Activated CD4-positive, CD25-positive, alpha-beta regulatory T cell treated with anti-CD3 and anti-CD28 coated beads, Interleukin-2, amount 50 U/mL, for 16 hours (primary cell): ENCODE measurements around the gene MAGI1.
"Not testable (repeated sequence)": the region's sequence is repeated elsewhere in the genome, so short reads cannot be mapped to it uniquely, and the experiment has no call there.

ENCODE experiments used
- DNase-seq: peaks from one replicate; pipeline ENCODE4 v3.0.0-alpha.2; 2020; ENCODE audit warnings: low read depth, low spot score

MAGI1 gene

GRCh38 chr3:65907232-65908130 is 131.2 kb downstream of the MAGI1 start:
- no peak for DNase-seq

GRCh38 chr3:65905771-65906170 is 132.9 kb downstream of the MAGI1 start:
- DNase-seq: no peak

- no peak for DNase-seq
These were observed 134.7 kb downstream of the MAGI1 start for GRCh38 chr3:65904016-65904415.

GRCh38 chr3:65902304-65902793 is 136.4 kb downstream of the MAGI1 start:
- no peak for DNase-seq

- no peak for DNase-seq
These were observed 137.5 kb downstream of the MAGI1 start for GRCh38 chr3:65901226-65901625.

GRCh38 chr3:65899226-65899625 is 139.5 kb downstream of the MAGI1 start:
- no peak for DNase-seq

- no peak for DNase-seq
These were observed 141.0 kb downstream of the MAGI1 start for GRCh38 chr3:65897766-65898165.

- DNase-seq: no peak
These were observed 142.4 kb downstream of the MAGI1 start for GRCh38 chr3:65896321-65896720.

GRCh38 chr3:65894679-65895453 is 143.9 kb downstream of the MAGI1 start:
- DNase-seq: no peak

- DNase-seq: no peak
These were observed 144.6 kb downstream of the MAGI1 start for GRCh38 chr3:65894126-65894525.

GRCh38 chr3:65893631-65894030 is 145.1 kb downstream of the MAGI1 start:
- no peak for DNase-seq

GRCh38 chr3:65891477-65891876 is 147.2 kb downstream of the MAGI1 start:
- DNase-seq: not testable (repeated sequence)

GRCh38 chr3:65890328-65890727 is 148.4 kb downstream of the MAGI1 start:
- no peak for DNase-seq

GRCh38 chr3:65889707-65890099 is 149.0 kb downstream of the MAGI1 start:
- DNase-seq: no peak

- DNase-seq: no peak
These were observed 149.6 kb downstream of the MAGI1 start for GRCh38 chr3:65888980-65889706.

- no peak for DNase-seq
These were observed 150.5 kb downstream of the MAGI1 start for GRCh38 chr3:65888196-65888595.

GRCh38 chr3:65886391-65886790 is 152.3 kb downstream of the MAGI1 start:
- no peak for DNase-seq

GRCh38 chr3:65884071-65884470 is 154.6 kb downstream of the MAGI1 start:
- no peak for DNase-seq

GRCh38 chr3:65883613-65884012 is 155.1 kb downstream of the MAGI1 start:
- DNase-seq: no peak

GRCh38 chr3:65880350-65880749 is 158.4 kb downstream of the MAGI1 start:
- DNase-seq: no peak

- DNase-seq: no peak
These were observed 159.3 kb downstream of the MAGI1 start for GRCh38 chr3:65879372-65879771.

GRCh38 chr3:65878831-65879230 is 159.9 kb downstream of the MAGI1 start:
- no peak for DNase-seq
